ENCODE measurements around the gene ESR1.
"Not testable (repeated sequence)": the region's sequence is repeated elsewhere in the genome, so short reads cannot be mapped to it uniquely, and the experiment has no call there.

ESR1 gene

DNA sequence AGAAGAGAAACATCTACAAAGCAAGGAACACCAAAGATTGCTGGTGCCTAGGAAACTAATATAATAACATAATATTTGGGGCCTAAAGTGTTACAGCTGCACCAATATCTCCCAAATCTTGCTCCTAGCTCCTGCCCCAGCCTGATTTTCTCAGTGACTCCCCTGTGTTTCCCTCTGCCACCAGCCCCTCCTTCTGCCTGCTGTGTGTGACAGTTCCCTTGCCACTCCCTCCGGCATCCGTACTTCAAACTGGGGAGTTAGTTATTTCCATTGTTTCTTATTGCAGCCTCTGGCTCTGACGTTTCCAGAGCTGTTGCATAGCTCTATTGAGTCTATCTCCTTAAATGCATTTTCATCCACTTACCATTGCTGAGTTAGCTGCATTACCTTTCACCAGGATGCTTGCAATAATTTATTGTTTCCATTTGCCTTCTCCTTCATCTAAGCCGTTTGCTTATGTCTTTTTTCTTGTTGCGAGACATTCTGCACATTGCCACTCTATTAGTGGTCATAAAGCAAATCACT is 43.1 kb downstream of the ESR1 start:
- DNase-seq (ENCODE audit: low spot score in 2 of 2), result no peak
- Mint-ChIP-seq H3K4me3 (no peak overlapping the region), H3K4me1 (no peaks in the 10 kb centered on the region)

DNA sequence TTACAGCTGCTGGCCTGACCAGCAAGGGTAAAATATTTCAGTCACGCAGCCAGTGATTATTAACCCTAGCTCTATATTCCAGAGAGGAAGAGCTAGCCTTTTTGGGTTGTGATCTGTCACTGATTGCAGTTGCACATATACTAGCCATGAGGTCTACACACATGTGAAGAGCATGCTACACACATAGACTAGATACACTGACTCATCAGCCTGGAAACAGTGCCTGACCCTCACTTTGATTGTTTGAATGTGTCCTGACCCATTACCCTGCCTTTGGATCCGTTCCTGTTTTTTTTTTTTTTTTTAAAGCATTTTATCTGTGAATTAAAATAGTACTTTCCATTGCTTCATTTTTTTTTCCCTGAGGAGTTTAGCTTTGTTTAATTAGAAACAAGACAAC is 50.8 kb downstream of the ESR1 start:
- no peaks in the 10 kb centered on the region for H3K36me3 Mint-ChIP-seq
- ATAC-seq (no peak), DNase-seq (ENCODE audit: low spot score in 2 of 2) (no peak)
- H3K4me1 Mint-ChIP-seq, result no peaks in the 10 kb centered on the region
- no peak overlapping the region for H3K27ac Mint-ChIP-seq
- H3K9me3 Mint-ChIP-seq, result no peaks in the 10 kb centered on the region
- H3K4me3 Mint-ChIP-seq, result no peak overlapping the region

More for the DNA sequence above, 43.1 kb downstream of the ESR1 start:
- Mint-ChIP-seq H3K36me3 (no peaks in the 10 kb centered on the region), H3K27ac (no peak overlapping the region), H3K9me3 (no peaks in the 10 kb centered on the region)
- no peak for ATAC-seq

DNA sequence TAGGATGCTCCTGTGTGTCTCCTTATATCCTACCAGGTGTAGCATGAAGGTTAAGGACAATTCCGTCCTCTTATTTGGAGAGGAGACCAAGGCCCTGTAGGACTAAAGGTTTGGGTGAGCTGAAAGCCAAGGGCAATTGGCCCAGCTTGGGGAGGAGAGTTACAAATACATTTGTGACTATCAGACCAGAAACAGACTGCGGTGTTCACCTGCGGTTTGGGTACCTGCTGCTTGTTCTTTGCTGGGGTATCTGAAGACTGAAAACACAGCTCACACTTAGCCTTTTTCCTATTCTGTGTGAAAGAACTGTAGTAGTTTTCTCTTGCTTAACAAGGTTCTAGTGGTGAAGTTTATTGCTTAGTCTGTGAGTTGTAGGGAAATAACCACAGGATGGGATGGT is 55.0 kb downstream of the ESR1 start:
- ATAC-seq, result no peak
- no peak overlapping the region for H3K27ac Mint-ChIP-seq

DNA sequence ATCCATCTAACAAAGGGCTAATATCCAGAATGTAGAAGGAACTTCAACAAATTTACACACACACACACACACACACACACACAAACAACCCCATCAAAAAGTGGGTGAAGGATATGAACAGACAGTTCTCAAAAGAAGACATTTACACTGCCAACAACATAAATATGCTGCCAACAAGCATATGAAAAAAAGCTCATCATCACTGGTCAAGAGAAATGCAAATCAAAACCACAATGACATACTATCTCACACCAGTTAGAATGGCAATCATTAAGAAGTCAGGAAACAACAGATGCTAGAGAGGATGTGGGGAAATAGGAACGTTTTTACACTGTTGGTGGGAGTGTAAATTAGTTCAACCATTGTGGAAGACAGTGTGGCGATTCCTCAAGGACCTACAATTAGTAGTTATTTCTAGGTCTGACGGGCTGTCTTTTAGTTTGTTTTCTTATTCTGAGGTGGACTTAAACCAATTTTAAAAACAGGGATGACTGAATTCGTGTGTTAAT is 59.9 kb downstream of the ESR1 start:
- DNase-seq (ENCODE audit: low spot score in 2 of 2); H3K27ac Mint-ChIP-seq; H3K36me3 Mint-ChIP-seq; H3K4me1 Mint-ChIP-seq; H3K9me3 Mint-ChIP-seq; ATAC-seq; H3K4me3 Mint-ChIP-seq: not testable (repeated sequence)

More for the DNA sequence above, 55.0 kb downstream of the ESR1 start:
- no peaks in the 10 kb centered on the region for H3K9me3 Mint-ChIP-seq
- H3K4me3 Mint-ChIP-seq, result no peak overlapping the region
- no peaks in the 10 kb centered on the region for H3K36me3 Mint-ChIP-seq
- no peaks in the 10 kb centered on the region for H3K4me1 Mint-ChIP-seq
- no peak for DNase-seq (ENCODE audit: low spot score in 2 of 2)

DNA sequence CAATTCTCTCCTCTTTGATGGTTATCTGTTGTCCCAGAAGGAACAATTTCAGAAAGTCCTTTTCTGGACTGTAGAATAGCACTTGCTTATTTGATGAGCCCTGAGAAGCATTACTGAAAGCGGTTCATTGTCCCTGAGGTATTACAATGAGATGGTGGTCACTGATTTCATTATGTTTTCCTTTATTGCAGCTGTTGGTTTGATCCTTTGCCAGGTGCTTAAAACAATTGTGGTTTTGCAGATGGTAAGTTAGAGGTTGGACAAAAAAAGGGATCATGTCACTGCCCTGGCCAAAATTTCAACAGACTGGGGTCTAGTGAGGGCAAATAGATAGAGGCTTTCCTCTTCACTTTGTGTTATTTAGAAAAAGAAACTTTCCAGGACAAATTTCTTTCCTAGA is 61.9 kb downstream of the ESR1 start:
- ATAC-seq (no peak), DNase-seq (ENCODE audit: low spot score in 2 of 2) (no peak)
- Mint-ChIP-seq H3K27ac (no peak overlapping the region), H3K4me1 (no peaks in the 10 kb centered on the region), H3K36me3 (no peaks in the 10 kb centered on the region), H3K9me3 (peaks cover 2% of the 10 kb centered on the region), H3K4me3 (no peak overlapping the region)

DNA sequence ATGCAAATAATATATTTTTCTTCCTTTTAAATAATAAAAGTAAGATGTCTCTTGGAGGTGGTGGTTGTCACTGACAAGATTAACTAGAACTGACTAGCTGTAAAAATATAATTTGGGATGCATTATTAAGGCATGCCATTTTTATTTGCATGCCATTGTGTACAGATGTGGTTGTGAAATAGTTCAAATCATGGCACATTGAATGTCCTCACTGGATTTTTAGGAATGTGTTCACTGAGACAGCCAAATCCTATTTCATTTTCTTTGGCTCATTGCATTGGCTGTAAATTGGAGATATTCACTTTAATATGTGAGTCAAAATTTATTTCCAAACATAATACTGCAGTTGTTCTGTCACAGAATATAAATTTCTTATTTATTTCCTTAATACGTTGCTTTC is 62.3 kb downstream of the ESR1 start:
- Mint-ChIP-seq H3K9me3 (peaks cover 2% of the 10 kb centered on the region), H3K4me3 (no peak overlapping the region), H3K27ac (no peak overlapping the region), H3K36me3 (no peaks in the 10 kb centered on the region), H3K4me1 (no peaks in the 10 kb centered on the region)
- no peak for DNase-seq (ENCODE audit: low spot score in 2 of 2)
- no peak for ATAC-seq

DNA sequence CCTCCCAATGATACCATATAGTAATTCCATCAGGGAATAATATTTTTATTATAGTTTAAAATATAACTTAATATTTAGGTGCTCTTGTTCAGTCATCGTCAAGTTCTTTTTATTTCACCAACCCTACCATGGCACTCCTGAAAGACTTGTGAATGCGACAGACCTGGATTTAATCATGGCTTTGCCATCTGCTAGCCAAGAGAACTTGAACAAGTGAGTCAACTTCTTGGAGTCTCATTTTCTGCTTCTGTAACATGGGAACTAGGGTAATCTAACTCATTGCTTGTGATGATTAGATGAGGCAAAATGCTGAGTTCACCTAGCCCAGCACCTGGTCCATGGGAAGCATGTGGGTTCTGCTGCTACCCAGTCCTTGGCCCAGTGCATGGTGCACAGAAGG is 62.9 kb downstream of the ESR1 start:
- Mint-ChIP-seq H3K27ac (no peak overlapping the region), H3K36me3 (no peaks in the 10 kb centered on the region), H3K9me3 (peaks cover 2% of the 10 kb centered on the region), H3K4me3 (no peak overlapping the region), H3K4me1 (no peaks in the 10 kb centered on the region)
- DNase-seq (ENCODE audit: low spot score in 2 of 2) (no peak), ATAC-seq (no peak)

DNA sequence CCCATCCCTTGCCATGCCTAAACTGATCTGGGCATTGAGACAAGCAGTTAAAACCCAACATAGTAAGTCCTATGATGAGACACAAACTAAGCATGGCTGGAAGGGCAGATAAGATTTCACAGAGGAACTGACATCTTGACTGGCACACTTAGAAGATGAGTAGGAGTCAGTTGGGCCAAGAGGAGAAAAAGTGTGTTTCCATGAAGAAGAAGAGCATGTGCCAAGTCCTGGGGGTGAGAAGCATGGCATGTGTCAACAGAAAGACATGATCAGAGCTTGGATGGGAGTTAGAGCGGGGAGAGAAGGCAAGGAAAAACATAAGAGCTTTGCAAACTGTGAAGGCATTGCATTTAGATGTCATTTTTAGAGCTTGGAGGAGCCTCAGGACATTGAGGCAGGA is 68.0 kb downstream of the ESR1 start:
- Mint-ChIP-seq H3K27ac (no peak overlapping the region), H3K36me3 (no peaks in the 10 kb centered on the region), H3K9me3 (no peaks in the 10 kb centered on the region), H3K4me3 (no peak overlapping the region), H3K4me1 (no peaks in the 10 kb centered on the region)
- ATAC-seq (no peak), DNase-seq (ENCODE audit: low spot score in 2 of 2) (no peak)

DNA sequence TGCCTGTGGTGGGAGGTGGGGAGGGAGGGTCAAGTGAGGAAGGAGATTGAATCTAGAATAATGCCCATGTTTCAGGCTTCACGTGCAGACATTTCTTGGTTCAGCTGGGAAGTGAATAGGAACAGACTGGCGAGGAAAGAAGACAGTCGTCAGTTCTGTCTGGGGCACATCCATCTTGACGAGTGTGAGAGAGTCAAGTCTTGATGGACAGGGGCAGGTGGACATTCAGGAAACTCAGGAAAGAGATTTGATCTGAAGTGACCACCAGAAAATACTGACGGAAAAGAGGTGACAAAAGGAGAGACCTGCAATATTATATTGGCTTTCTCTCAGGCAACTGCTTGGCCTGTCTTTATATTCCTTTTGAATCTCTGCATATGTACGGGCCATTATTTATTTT is 68.6 kb downstream of the ESR1 start:
- Mint-ChIP-seq H3K9me3 (no peaks in the 10 kb centered on the region), H3K4me3 (no peak overlapping the region), H3K4me1 (no peaks in the 10 kb centered on the region), H3K36me3 (no peaks in the 10 kb centered on the region), H3K27ac (no peak overlapping the region)
- DNase-seq (ENCODE audit: low spot score in 2 of 2) (no peak), ATAC-seq (no peak)

DNA sequence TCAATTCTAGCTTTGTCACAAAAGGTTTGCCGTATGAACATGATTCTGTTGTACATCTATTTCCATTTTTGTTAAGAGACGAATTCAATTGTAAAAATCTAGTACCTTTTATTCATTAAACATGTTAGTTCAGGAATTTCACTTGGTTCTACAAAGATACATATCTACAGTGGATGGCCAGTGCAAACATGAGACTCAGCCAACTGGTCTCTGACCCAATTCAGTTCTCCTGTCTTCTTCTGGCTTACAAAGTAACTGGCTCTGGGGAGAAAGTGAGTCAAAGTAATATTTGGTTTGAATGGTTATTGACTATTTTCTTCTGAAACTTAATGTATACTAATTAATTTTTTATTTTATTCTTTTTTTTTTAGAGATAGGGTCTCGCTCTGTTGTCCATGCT is 70.0 kb downstream of the ESR1 start:
- Mint-ChIP-seq H3K4me1 (no peaks in the 10 kb centered on the region), H3K36me3 (no peaks in the 10 kb centered on the region), H3K9me3 (no peaks in the 10 kb centered on the region), H3K27ac (no peak overlapping the region), H3K4me3 (no peak overlapping the region)
- DNase-seq (ENCODE audit: low spot score in 2 of 2), result no peak
- ATAC-seq, result no peak

DNA sequence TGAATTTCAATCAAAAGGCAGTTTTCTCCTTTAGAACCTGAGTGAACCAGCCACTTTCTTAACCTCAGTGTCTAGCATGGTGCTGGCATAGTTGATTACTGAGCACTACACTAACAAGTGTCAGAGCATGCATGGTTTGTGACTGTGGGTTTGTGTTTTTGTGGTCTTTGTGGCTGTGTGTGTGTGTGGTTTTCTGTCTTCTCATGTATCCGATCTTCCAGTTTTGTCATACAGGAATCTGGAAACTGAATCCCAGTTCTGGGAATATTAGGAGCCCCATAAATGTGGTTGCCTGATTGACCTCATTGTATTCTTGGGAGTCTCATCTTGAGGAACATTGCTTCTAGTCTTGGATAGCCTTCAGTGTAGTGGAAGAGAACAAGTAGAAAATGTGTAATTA is 73.7 kb downstream of the ESR1 start:
- ATAC-seq, result no peak
- H3K36me3 Mint-ChIP-seq, result no peaks in the 10 kb centered on the region
- no peaks in the 10 kb centered on the region for H3K4me1 Mint-ChIP-seq
- no peak for DNase-seq (ENCODE audit: low spot score in 2 of 2)
- H3K4me3 Mint-ChIP-seq, result no peak overlapping the region
- H3K27ac Mint-ChIP-seq, result no peak overlapping the region
- H3K9me3 Mint-ChIP-seq, result no peaks in the 10 kb centered on the region

DNA sequence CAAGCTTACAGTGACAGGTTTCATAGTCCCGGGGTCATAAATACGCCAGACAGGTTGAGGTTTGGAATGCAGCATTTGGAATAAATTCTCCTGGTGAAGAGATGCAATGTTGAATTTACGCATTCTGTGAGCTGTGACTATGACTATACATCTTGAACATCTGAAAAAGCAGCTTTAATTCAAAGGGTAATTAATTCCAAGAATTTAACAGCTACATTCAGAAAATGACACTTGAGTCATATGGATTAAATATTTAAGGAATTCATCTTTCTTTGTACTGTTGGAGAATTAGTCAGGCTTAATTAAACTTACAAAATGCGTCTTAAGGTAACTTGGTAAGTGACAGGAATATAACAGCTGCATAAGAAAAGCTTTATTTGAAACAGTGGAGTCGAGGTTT is 74.7 kb downstream of the ESR1 start:
- Mint-ChIP-seq H3K4me1 (no peaks in the 10 kb centered on the region), H3K9me3 (no peaks in the 10 kb centered on the region), H3K4me3 (no peak overlapping the region), H3K27ac (no peak overlapping the region), H3K36me3 (no peaks in the 10 kb centered on the region)
- no peak for DNase-seq (ENCODE audit: low spot score in 2 of 2)
- ATAC-seq, result no peak

DNA sequence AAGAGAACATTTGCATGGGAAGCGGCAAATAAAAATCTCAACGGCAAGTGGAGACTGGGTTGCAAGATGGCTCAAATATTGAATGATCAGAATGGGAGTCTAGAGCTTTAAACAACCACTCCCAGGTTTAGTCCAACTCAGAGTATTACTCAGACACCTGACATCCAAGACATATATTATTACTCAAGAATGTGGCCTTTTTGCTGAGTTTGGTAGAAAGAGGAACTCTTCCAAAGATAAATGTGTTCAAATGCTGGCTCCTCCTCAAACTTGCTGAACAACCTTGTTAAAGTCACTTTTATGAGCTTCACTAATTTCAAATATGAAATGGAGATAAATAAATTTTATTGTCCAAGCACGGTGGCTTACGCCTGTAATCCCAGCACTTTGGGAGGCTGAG is 77.8 kb downstream of the ESR1 start:
- no peaks in the 10 kb centered on the region for H3K4me1 Mint-ChIP-seq
- H3K4me3 Mint-ChIP-seq, result no peak overlapping the region
- H3K9me3 Mint-ChIP-seq, result no peaks in the 10 kb centered on the region
- no peak overlapping the region for H3K27ac Mint-ChIP-seq
- H3K36me3 Mint-ChIP-seq, result no peaks in the 10 kb centered on the region
- DNase-seq (ENCODE audit: low spot score in 2 of 2), result no peak
- no peak for ATAC-seq

DNA sequence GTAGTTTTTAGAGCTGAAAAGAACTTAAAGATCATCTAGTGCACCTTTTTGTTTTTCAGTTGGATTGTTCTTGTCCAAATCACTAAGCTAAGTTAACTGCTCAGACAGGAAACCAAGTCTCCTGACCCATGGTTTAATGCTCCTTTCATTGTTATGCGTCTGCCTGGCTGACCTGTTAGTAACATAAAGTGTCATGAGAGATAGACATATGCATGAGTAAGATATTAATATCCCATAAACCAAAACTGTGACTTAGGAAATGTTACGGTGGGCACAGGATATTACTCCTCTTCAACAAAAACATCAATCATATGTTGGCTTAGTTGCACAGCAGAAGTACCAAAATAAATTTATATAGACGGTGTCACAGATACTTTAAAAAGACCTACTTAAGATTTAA is 84.0 kb downstream of the ESR1 start:
- Mint-ChIP-seq H3K9me3 (peaks cover under 1% of the 10 kb centered on the region), H3K36me3 (no peaks in the 10 kb centered on the region), H3K27ac (no peak overlapping the region), H3K4me1 (no peaks in the 10 kb centered on the region), H3K4me3 (no peak overlapping the region)
- ATAC-seq (no peak), DNase-seq (ENCODE audit: low spot score in 2 of 2) (no peak)

DNA sequence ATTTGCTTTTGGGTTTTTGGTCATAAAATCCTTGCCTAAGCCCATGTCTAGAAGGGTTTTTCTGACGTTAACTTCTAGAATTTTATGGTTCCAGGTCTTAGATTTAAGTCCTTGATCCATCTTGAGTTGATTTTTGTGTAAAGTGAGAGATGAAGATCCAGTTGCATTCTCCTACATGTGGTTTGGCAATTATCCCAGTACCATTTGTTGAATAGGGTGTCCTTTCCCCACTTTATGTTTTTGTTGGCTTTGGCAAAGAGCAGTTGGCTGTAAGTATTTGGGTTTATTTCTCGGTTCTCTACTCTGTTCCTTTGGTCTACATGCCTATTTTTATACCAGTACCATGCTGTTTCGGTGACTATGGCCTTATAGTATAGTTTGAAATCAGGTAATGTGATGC is 86.9 kb downstream of the ESR1 start:
- H3K36me3 Mint-ChIP-seq, result not testable (repeated sequence)

DNA sequence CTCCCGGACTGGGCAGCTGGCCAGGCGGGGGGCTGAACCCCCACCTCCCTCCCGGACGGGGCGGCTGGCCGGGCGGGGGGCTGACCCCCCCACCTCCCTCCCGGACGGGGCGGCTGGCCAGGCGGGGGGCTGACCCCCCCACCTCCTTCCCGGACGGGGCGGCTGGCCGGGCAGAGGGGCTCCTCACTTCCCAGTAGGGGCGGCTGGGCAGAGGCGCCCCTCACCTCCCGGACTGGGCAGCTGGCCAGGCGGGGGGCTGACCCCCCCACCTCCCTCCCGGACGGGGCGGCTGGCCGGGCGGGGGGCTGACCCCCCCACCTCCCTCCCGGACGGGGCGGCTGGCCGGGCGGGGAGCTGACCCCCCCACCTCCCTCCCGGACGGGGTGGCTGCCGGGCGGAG is 91.7 kb downstream of the ESR1 start:
- H3K36me3 Mint-ChIP-seq; H3K4me3 Mint-ChIP-seq; H3K4me1 Mint-ChIP-seq; H3K27ac Mint-ChIP-seq; H3K9me3 Mint-ChIP-seq; DNase-seq (ENCODE audit: low spot score in 2 of 2); ATAC-seq: not testable (repeated sequence)

More for the DNA sequence above, 86.9 kb downstream of the ESR1 start:
- not testable (repeated sequence) for H3K9me3 Mint-ChIP-seq; H3K27ac Mint-ChIP-seq; DNase-seq (ENCODE audit: low spot score in 2 of 2); ATAC-seq; H3K4me3 Mint-ChIP-seq; H3K4me1 Mint-ChIP-seq

DNA sequence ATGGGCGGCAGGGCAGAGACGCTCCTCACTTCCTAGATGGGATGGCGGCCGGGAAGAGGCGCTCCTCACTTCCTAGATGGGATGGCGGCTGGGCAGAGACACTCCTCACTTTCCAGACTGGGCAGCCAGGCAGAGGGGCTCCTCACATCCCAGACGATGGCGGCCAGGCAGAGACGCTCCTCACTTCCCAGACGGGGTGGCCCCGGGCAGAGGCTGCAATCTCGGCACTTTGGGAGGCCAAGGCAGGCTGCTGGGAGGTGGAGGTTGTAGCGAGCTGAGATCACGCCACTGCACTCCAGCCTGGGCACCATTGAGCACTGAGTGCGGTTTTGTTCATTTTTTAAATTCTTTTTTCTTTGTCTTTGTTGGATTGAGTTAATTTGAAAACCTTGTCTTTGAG is 92.3 kb downstream of the ESR1 start:
- H3K9me3 Mint-ChIP-seq; DNase-seq (ENCODE audit: low spot score in 2 of 2); ATAC-seq; H3K4me1 Mint-ChIP-seq; H3K4me3 Mint-ChIP-seq; H3K36me3 Mint-ChIP-seq; H3K27ac Mint-ChIP-seq: not testable (repeated sequence)
